ENCODE data around the gene ATG3. TPM values are rescaled to one million over a fixed set of nuclear protein-coding genes. Genes with fewer than 3 reads are reported as not detected.

The ATG3 gene
- total and polyA plus RNA-seq, 12 donors = 25.3 to 128 (median 68.5) TPM

DNA sequence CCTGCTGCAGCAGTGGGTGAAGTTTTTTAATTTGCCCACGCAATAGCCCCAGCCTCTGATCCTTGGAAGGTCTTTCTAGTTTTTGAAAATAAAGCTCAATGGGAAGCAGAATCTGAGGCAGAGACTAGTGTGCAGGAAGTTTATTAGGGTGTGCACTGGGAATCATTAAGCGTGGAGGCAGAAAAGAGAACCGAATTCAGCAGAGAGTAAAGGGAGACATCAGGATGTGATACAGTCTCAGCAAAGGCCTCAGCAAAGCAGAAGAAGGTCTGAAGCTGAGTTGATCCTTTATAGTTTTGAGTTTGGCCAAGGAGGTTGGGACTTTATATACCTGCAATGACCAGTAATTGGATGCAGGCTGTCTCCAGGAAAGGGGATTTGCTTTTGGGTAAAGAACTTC lies 57.6 kb downstream of the ATG3 start:
- intact Hi-C loops (cut with DNase I) = no loop called here
- no peak for DNase-seq
- 79 to 86% (median 84%) methylated on average over 3 of the region's 3 CpGs for WGBS, 4 donors
- Histone ChIP-seq H3K9me3 (replicated peaks in 1 of 3) (no peaks in the 10 kb centered on the region), H3K4me3 (no peak overlapping the region), H3K36me3 (replicated peaks in 1 of 2) (no peaks in the 10 kb centered on the region), H3K27me3 (no peaks in the 10 kb centered on the region), H3K27ac (no peak overlapping the region), H3K4me1 (replicated peaks in 1 of 2) (no peaks in the 10 kb centered on the region)
- TF ChIP-seq CTCF (IDR thresholded peaks at IDR 0.05) (no peak), POLR2A (IDR thresholded peaks at IDR 0.05) (no peak)

- intact Hi-C loops (cut with DNase I) = no loop called here
- H3K36me3 ChIP-seq (replicated peaks in 1 of 2) = no peaks in the 10 kb centered on the region
Observed at GRCh38 chr3:112503304-112503972, 58.3 kb downstream of the ATG3 start.

GRCh38 chr3:112500621-112501020 lies 61.1 kb downstream of the ATG3 start:
- Histone ChIP-seq H3K27me3 (no peaks in the 10 kb centered on the region), H3K27ac (no peak overlapping the region), H3K4me1 (replicated peaks in 1 of 2) (no peaks in the 10 kb centered on the region), H3K9me3 (replicated peaks in 1 of 3) (no peaks in the 10 kb centered on the region), H3K36me3 (replicated peaks in 1 of 2) (no peaks in the 10 kb centered on the region), H3K4me3 (no peak overlapping the region)
- TF ChIP-seq CTCF (IDR thresholded peaks at IDR 0.05) = no peak
- no peak for TF ChIP-seq POLR2A (IDR thresholded peaks at IDR 0.05)
- no peak for DNase-seq
- intact Hi-C loops (cut with DNase I) = no loop called here
- WGBS, 4 donors = 72 to 89% (median 83%) methylated on average over 2 of the region's 2 CpGs

More at GRCh38 chr3:112503304-112503972, 58.3 kb downstream of the ATG3 start:
- 89 to 93% (median 92%) methylated on average over 4 of the region's 4 CpGs for WGBS, 4 donors
- TF ChIP-seq CTCF (IDR thresholded peaks at IDR 0.05) (no peak), POLR2A (IDR thresholded peaks at IDR 0.05) (no peak)
- Histone ChIP-seq H3K9me3 (replicated peaks in 1 of 3) (no peaks in the 10 kb centered on the region), H3K4me1 (replicated peaks in 1 of 2) (no peaks in the 10 kb centered on the region), H3K27me3 (no peaks in the 10 kb centered on the region), H3K4me3 (no peak overlapping the region), H3K27ac (no peak overlapping the region)
- no peak for DNase-seq

DNA sequence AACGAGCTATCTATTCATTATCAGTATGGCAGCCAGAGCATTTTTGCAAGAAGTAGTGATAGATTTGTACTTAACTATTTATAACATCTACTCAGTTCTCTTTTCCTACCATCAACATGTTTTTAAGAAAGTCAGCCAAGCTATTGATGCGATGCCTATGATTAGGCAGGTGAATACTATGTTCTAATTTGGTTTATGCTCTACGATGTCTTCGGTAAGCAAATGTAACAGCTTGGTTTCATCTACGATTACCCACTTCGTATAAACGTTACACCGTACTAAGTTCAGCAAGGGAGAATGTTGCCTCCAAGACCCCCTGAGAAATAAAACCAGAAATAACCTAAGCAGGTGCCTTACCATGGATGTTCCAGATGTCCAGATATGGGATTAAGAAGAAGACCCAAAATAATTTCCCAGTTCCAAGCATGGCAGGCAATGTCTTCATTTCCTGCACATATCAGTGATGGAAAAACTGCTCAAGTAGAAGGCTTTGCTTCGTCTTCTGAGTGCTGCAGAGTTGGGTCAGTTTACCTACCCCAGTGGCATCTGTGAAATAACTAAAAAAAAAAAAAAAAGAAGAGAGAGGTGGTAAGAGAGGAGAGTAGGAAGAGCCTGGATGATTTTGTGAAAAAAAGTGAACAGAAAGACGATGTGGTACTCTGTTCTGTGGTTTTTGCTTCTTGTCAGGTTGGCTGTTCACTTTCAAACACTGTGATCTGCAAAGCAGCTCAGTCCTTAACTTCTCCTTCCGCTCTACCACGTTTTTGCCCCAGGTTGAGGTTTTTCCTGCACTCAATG lies 62.6 kb downstream of the ATG3 start, which contains the start of gene BTLA:
Gene BTLA, minus strand, starts transcription at position 559 of the 798 bp plus-strand sequence. Its CDS starts 114 bp downstream, at position 445.
- Histone ChIP-seq H3K27me3 (no peaks in the 10 kb centered on the region), H3K27ac (no peak within 1 kb of the TSS), H3K36me3 (replicated peaks in 1 of 2) (no peaks in the 10 kb centered on the region), H3K9me3 (replicated peaks in 1 of 3) (no peaks in the 10 kb centered on the region), H3K4me3 (no peak within 1 kb of the TSS), H3K4me1 (replicated peaks in 1 of 2) (no peaks in the 10 kb centered on the region)
- TF ChIP-seq POLR2A (IDR thresholded peaks at IDR 0.05) (no peak), CTCF (IDR thresholded peaks at IDR 0.05) (no peak)
- WGBS, 4 donors = 77 to 86% (median 81%) methylated on average over 12 of the region's 12 CpGs
- intact Hi-C loops (cut with DNase I) = no loop called here
- no peak for DNase-seq
